ENCODE measurements around the gene ZNF521.
"Not testable (repeated sequence)": the region's sequence is repeated elsewhere in the genome, so short reads cannot be mapped to it uniquely, and the experiment has no call there.

Gene ZNF521

GRCh38 chr18:25033175-25033574 is 318.8 kb downstream of the ZNF521 start:
- DNase-seq (ENCODE audit: low read depth in 2 of 2), result not testable (repeated sequence)

GRCh38 chr18:25029802-25030201 is 322.2 kb downstream of the ZNF521 start:
- no peak for DNase-seq (ENCODE audit: low read depth in 2 of 2)

- DNase-seq (ENCODE audit: low read depth in 2 of 2), result no peak
Observed at GRCh38 chr18:25019931-25020330, 332.0 kb downstream of the ZNF521 start.

GRCh38 chr18:25019086-25019860 is 332.7 kb downstream of the ZNF521 start:
- no peak for DNase-seq (ENCODE audit: low read depth in 2 of 2)

GRCh38 chr18:25016666-25017065 is 335.3 kb downstream of the ZNF521 start:
- no peak for DNase-seq (ENCODE audit: low read depth in 2 of 2)

DNA sequence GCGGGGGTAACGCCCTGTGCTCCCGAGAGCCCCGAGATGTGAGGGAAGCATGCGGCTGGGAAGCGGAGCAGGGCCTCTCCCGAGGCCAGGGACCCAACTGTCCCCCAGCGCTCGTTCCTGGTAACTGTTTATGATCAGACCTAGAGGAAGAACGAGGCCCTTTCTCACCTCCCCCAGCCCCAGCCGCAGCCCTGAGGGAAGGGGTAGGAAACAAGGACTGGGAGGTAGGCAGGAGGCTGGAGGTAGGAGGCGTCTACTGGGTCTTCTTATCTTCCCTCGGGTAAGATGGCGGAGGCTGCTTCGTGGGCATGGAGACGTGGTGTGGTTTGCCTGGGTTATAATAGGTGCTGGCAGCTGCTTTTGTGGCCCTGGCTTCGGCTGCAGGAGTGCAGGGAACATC is 335.8 kb downstream of the ZNF521 start:
- no peak for DNase-seq (ENCODE audit: low read depth in 2 of 2)

All from stimulated activated CD4-positive, alpha-beta T cell treated with anti-CD3 and anti-CD28 coated beads, Interleukin-12 subunit alpha, Interleukin-12 subunit beta, amount 100 ng/mL, for 24 hours (primary cell).